NCI-H2171 treated with DMSO at 0.1 percent for 48 hours (cell line): ENCODE data around the gene KIAA1328.

Experiments
- DNase-seq: peaks from one replicate; lab custom pipeline; 2025; lab: John Stamatoyannopoulos, UW

Gene KIAA1328

GRCh38 chr18:37219257-37219656, 390.3 kb downstream of the KIAA1328 start:
- DNase-seq = no peak

DNA sequence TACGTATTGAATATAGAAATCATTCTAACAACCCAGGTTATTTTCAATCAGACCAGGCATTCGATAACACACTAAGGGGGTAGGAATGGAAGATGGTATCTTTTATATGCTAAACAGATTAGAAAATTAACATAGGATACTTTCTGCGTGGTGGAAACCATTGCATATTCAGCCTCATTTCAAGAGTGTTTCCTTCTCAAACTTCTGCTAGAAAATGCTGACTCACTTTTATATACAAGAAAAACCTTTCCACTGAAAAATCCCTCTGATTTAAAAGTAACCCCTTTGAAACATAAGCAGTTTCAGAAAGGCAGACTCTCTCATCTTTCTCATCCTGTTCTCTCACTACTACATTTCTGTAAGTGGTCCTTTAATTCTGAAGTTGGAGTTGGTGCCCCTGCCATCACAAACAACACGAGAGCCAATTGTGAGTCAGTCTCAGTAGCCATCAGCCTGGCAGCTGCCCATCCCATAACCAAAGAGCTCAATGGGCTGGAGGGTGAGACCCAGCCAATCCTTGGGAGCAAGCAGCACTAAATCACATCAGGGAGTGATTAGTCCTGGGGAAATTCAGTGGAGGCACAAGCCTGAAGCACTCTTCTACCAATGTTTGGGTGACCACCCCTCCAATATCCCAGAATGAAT, 393.5 kb downstream of the KIAA1328 start:
- no peak for DNase-seq

DNA sequence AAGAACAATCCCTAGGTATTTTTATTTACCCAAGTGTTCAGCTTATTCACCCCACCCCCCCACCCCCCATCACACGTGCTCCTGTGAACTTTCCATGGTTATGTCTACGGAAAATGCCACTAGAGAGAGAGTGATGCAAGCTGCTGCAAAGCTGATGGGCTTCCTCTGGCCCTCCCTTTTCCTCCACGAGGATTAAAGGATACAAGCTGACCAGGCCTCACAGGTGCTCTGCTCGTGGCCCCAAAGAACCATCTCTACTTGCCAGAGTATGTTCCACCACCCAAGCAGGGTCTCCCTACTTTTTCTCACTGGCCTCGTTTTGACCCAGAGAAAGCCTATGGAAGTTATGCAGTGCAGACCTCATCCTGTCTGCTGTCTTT, 394.1 kb downstream of the KIAA1328 start:
- DNase-seq = no peak

DNA sequence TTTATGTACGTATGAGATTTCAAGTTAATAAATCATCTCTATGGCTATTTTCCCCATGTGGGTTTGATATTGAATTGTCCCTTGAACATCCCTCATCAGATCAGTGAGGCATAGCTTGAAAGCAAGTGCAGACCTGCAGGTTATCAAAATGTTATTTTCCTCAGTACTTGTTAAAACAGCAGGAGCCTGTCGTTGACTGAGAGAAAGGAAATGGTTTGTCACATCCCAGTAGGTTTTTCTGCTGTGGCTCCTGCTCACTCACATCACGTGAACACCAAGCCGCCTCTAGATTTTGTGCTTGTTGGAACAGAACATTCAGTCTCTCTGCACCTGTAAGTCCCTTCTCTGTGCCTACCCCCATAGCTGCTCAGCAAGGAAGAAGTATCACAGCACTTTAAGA, 396.4 kb downstream of the KIAA1328 start:
- no peak for DNase-seq

- DNase-seq = no peak
These were observed 401.8 kb downstream of the KIAA1328 start for GRCh38 chr18:37230768-37231167.

DNA sequence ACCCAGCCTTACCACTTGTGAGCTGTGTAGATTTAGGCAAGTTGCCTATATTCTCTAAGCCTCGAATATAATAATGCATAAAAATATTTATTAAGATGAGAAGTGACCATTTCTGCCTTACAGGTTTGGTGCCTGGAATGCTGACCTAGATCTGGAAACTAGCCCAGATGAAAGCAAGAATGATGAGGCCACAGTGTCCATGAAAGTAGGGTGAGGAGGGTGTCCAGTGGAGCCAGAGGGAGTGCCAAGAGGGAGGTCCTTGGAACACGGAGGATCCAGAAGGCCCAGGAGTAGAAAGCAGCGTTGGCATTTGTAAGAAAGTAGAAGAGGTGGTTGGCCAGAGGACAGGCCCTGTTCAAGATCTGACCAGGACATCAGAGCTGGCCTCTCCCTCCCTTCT, 402.3 kb downstream of the KIAA1328 start:
- no peak for DNase-seq

DNA sequence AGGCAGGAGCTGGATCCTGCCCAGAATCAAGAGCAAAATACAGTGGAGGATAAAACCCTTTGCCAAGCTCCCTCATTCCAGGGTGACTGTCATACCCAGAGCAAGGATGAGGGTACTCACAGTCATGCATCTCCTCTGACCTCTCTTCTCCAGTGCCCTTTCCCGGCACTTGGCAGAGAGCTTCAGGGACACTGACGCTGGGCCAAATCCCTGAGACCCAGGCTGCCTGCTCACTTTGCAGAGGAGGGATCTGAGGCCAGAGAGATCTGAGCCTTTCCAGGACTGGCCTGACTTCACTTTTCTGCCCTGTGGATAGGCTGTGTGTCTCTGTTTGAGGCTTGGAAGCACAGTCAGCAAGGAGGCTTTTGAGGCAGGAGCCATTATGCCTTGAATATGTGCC, 406.7 kb downstream of the KIAA1328 start:
- no peak for DNase-seq

- DNase-seq = no peak
These were observed 409.6 kb downstream of the KIAA1328 start for GRCh38 chr18:37238282-37239108.

- no peak for DNase-seq
These were observed 413.2 kb downstream of the KIAA1328 start for GRCh38 chr18:37242091-37242490.

DNA sequence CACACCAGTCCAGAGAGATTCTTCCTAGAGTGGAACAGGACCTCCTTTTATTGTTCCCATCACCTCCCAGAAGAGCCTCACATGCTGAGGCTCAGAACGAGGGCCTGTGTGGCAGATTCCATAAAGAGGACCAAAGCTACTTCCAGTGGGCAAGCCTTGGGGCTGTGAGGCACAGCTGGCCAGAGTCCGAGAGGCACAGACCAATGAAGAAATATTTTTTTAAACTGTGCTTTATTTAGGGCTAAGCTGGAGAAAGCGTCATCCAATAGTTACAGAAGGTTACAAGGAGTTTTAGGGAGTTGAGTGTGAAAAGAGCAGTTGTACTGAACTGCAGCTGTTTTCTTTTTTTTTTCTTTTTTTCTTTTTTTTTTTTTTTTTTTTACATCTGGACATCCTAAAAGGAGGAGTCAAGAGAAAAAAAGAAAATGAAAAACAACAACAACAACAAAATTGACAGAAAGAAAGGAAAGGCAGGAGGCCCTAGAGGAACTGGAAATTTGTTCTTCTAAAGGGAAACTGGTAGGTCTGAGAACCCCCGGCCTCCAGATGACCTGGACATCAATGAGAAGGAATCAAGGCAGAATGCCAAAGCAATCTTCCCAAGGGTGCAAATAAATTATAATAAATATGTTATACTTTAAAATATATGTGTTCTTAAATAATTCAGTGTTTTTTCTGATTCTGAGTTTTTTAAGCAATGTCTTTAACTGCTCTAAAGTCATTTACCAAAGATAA, 414.1 kb downstream of the KIAA1328 start:
- DNase-seq = no peak

DNA sequence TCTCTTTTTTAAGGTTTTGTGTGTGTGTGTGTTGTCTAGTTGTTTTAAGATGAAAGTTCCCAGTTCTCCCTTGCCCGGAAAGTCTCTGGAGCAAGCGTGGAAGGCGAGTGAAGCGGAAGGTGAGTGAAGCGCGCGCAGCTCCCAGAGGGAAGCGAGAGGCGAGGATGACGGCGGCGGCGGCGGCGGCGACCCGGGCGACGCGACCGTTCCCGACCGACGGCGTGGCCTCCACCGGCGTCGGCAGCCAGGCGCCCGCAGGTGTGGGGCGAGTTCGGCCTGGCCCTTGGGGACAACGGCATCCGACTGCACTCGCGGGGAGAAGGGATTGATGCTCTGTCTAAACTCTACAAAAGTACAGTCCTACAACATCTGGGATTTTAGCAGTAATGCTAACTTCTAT, 414.8 kb downstream of the KIAA1328 start:
- DNase-seq = no peak

- DNase-seq = no peak
These were observed 415.7 kb downstream of the KIAA1328 start for GRCh38 chr18:37244618-37245017.

DNA sequence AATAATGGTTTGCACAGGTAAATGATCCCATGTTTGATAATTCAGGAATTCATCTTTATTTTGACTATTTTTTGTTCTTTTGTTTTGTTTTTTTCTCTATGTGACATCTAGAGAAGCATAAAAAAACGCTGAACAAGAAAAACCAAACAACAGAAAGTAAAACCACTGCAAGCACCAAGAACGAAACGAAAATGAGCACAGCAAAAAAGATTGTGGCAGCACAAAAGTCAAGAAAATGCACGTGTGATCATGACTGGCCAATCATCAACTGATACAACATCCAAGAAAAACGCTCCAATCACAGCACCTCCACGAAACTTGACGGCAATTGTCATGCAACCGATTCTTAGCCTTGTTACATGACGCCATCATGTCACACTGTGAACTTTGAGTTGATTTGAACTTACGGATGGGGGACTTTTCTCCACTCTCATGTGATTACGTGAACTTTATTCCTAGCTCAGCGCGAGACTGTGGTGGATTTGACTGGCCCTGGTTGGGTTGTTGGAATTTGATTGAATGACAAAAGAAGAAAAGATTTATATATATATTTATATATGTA, 417.9 kb downstream of the KIAA1328 start:
- DNase-seq = no peak

DNA sequence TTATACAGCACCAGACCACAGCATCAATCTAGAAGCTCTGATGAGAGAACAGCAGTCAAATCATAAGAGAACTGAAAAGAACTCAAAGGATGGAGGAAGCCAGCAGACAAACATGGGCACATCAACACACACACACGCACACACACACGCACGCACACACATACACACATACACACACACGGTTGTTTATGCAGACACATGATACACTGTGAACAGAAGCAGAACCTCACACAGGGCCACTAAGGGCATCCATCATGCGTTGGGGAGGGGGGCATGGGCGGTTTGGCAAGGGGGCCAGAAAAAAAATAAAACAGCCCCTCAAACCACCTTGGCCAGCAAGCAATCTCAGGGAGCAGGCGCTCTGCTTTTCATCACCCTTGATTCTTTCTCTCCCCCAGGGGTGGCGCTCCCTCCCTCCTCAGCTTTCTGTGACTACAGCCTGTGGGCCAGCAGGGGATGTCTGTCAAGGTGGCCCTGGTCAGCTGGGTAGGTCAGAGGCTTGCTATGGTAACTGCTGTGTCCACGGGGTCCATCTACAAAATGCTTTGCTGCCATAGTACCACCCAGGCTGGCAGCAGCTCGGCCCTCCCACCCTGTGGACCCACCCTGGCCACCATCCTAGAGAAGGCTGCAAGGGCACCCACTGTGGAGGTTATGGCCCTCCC, 418.7 kb downstream of the KIAA1328 start:
- no peak for DNase-seq

DNA sequence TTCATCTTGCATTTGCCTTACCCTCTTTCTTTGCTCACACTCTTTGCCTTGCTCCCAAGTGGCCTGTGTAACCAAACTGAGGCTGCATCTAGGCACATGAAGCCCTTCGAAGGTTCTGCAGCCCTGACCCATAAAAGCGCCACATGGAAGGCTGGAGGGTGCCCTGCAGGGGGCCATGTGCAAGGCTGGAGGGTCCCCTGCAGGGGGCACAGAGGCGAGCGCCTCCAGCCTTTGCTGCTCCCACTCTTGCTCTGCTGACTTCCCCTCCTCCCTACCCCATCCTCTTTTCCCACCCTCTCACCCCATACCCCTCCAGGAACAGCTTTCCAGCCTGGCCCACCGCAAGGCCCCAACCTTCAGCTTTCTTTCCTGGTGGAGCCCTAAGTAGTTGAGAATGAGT, 419.4 kb downstream of the KIAA1328 start:
- DNase-seq = no peak

GRCh38 chr18:37249171-37249886, 420.4 kb downstream of the KIAA1328 start:
- no peak for DNase-seq

DNA sequence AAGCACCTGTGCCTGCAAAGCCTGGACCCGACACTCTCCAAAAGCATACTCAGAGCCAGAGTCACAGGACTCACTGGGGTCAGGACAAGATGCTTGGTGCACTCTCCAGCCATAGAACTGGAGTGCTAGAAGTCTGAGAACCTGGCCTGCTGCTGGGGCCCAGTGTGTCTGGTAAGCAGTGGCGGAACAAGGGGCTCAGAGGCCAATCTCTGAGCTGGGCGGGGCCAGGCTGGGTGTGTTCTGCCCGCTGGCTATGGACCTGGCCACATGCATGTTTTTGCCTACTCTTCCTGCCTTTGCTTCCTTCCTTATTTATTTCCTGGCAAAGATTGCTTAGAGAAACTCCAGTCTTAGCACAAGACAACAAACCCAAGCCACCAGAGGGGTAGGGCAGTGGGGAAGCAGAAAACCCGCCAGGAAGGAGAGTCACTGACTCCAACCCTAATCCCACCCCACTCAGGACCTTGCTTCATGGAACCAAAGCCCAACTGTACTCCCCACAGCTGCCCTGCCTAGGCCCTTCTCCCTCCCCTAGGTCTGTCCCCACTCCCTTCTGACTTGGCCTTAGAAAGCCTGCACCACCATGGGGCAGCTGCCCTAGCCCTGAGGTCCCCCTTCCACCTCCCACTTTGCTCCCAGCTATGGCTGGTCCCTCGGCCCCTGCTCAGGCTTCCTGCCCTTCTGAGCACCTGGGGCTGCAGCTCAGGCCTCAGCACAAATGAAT, 421.1 kb downstream of the KIAA1328 start:
- DNase-seq = no peak

GRCh38 chr18:37251679-37252078, 422.8 kb downstream of the KIAA1328 start:
- DNase-seq = no peak

GRCh38 chr18:37252342-37252741, 423.4 kb downstream of the KIAA1328 start:
- no peak for DNase-seq

DNA sequence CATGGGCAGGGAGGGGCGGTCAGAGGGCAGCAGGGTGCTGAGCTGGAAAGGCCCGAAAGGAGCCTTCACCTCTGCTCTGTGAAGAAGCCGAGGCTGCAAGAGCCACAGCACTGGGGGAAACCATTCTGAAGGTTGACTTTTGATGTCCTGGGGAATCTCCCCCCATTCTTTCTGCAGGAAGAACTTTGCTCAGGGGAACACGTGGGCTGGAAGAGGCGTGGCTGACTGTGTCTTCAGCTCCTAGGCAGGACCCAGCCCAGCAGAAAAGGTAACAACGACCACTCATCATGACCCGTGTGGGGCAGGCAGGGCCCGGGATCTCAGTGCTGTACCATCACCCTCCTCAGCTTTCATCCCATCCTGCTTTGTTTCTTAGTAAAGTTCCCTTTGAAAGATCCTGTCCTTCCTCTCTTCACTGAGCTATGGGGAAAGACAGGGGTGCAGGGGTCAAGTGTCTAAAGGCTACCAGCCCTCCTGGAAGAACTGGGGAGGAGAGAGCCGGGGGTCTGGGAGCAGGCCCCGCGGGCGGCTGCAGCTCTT, 424.0 kb downstream of the KIAA1328 start:
- no peak for DNase-seq
